ENCODE data around the gene MDGA2. TPM values are rescaled to one million over a fixed set of nuclear protein-coding genes. Genes with fewer than 3 reads are reported as not detected.
"Not testable (repeated sequence)": the region's sequence is repeated elsewhere in the genome, so short reads cannot be mapped to it uniquely, and the experiment has no call there.

MDGA2 gene
- total RNA-seq, 2 experiments from 2014 or later = not detected

DNA sequence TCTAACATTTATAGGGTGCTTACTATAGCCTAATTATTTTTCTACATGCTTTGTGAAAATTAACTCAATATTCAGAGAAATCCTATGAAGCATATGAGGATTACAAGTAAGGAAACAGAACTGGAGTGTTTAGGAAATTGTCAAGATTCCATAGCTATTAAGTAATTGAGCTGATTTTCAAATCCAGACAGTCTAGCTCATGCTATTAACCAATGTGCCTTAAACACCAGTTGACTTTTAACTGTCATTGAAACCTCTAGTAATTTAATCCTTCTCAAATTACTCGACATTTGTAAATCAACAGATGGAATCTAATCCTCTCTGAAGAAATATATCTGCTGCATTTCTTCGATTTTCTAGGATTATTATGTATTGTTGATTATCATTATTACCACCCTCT, 488.9 kb downstream of the MDGA2 start:
- Histone ChIP-seq H3K4me1 (ENCODE audit: insufficient read depth, low read length) (no peaks in the 10 kb centered on the region), H3K27me3 (ENCODE audit: control insufficient read depth in 1 of 2, insufficient read depth in 2 of 2, low read length in 2 of 2) (no peaks in the 10 kb centered on the region), H3K36me3 (ENCODE audit: insufficient read depth, low read length) (no peaks in the 10 kb centered on the region), H3K9me3 (ENCODE audit: control insufficient read depth in 1 of 2, insufficient read depth in 1 of 2, low read length in 2 of 2) (no peaks in the 10 kb centered on the region), H3K27ac (ENCODE audit: low read depth in 1 of 2, low read length in 2 of 2) (no peak overlapping the region), H3K4me3 (ENCODE audit: low read length) (no peak overlapping the region)
- no peaks in the 10 kb centered on the region for H3K36me3 Mint-ChIP-seq (ENCODE audit: low read depth)
- DNase-seq (no peak), ATAC-seq (ENCODE audit: poor library complexity) (no peak)
- POLR2A ChIA-PET = no interaction called here
- no peak overlapping the region for H3K4me3 Mint-ChIP-seq
- intact Hi-C loops (cut with DNase I, micrococcal nuclease) = no loop called here
- H3K4me1 Mint-ChIP-seq (ENCODE audit: low read depth) = no peaks in the 10 kb centered on the region
- TF ChIP-seq, protein P1, sequence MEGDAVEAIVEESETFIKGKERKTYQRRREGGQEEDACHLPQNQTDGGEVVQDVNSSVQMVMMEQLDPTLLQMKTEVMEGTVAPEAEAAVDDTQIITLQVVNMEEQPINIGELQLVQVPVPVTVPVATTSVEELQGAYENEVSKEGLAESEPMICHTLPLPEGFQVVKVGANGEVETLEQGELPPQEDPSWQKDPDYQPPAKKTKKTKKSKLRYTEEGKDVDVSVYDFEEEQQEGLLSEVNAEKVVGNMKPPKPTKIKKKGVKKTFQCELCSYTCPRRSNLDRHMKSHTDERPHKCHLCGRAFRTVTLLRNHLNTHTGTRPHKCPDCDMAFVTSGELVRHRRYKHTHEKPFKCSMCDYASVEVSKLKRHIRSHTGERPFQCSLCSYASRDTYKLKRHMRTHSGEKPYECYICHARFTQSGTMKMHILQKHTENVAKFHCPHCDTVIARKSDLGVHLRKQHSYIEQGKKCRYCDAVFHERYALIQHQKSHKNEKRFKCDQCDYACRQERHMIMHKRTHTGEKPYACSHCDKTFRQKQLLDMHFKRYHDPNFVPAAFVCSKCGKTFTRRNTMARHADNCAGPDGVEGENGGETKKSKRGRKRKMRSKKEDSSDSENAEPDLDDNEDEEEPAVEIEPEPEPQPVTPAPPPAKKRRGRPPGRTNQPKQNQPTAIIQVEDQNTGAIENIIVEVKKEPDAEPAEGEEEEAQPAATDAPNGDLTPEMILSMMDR (IDR thresholded peaks at IDR 0.05) = no peak
- CTCF ChIA-PET = no interaction called here
- no peaks in the 10 kb centered on the region for H3K27me3 Mint-ChIP-seq
- peaks cover 2% of the 10 kb centered on the region for H3K9me3 Mint-ChIP-seq
- no peak overlapping the region for H3K27ac Mint-ChIP-seq

DNA sequence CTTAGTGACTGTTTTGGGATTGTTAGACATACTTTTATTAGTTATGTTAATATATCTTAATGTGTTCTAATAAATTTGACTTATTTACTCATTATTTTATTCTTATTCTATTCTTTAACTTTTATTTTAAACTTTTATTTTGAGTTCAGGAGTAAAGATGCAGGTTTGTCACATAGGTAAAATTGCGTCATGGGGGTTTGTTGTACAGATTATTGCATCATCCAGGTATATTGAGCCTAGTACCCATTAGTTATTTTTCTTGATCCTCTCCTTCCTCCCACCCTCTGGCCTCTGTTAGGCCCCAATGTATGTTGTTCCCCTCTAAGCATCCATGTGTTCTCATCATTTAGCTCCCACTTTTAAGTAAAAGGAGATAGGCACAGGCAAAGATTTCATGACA, 495.5 kb downstream of the MDGA2 start:
- H3K27ac ChIP-seq (ENCODE audit: low read depth in 1 of 2, low read length in 2 of 2) = no peak overlapping the region
- H3K9me3 ChIP-seq (ENCODE audit: control insufficient read depth in 1 of 2, insufficient read depth in 1 of 2, low read length in 2 of 2) = peaks cover 0 to 3% of the 10 kb centered on the region in 2 experiments
- no peaks in the 10 kb centered on the region for H3K4me1 Mint-ChIP-seq (ENCODE audit: low read depth)
- H3K4me3 ChIP-seq (ENCODE audit: low read length) = no peak overlapping the region
- TF ChIP-seq, protein P1 (IDR thresholded peaks at IDR 0.05) = no peak
- no peaks in the 10 kb centered on the region for H3K27me3 ChIP-seq (ENCODE audit: control insufficient read depth in 1 of 2, insufficient read depth in 2 of 2, low read length in 2 of 2)
- ATAC-seq (ENCODE audit: poor library complexity) = no peak
- no peak overlapping the region for H3K4me3 Mint-ChIP-seq
- no peaks in the 10 kb centered on the region for H3K27me3 Mint-ChIP-seq
- no peaks in the 10 kb centered on the region for H3K36me3 Mint-ChIP-seq (ENCODE audit: low read depth)
- POLR2A ChIA-PET = no interaction called here
- H3K4me1 ChIP-seq (ENCODE audit: insufficient read depth, low read length) = no peaks in the 10 kb centered on the region
- H3K9me3 Mint-ChIP-seq = peaks cover 4% of the 10 kb centered on the region
- no peak overlapping the region for H3K27ac Mint-ChIP-seq
- H3K36me3 ChIP-seq (ENCODE audit: insufficient read depth, low read length) = no peaks in the 10 kb centered on the region
- intact Hi-C loops (cut with DNase I, micrococcal nuclease) = no loop called here
- CTCF ChIA-PET = no interaction called here
- no peak for DNase-seq

DNA sequence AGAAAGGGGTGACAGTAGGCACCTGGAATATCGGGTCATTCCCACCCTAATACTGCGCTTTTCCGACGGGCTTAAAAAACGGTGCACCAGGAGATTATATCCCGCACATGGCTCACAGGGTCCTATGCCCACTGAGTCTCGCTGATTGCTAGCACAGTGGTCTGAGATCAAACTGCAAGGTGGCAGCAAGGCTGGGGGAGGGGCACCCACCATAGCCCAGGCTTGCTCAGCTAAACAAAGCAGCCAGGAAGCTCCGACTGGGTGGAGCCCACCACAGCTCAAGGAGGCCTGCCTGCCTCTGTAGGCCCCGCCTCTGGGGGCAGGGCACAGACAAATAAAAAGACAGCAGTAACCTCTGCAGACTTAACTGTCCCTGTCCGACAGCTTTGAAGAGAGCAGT, 503.5 kb downstream of the MDGA2 start:
- POLR2A ChIA-PET; ATAC-seq (ENCODE audit: poor library complexity): not testable (repeated sequence)

GRCh38 chr14:47167402-47167801, 508.0 kb downstream of the MDGA2 start:
- Histone ChIP-seq H3K4me3 (ENCODE audit: low read length) (no peak overlapping the region), H3K36me3 (ENCODE audit: insufficient read depth, low read length) (no peaks in the 10 kb centered on the region), H3K27ac (ENCODE audit: low read depth in 1 of 2, low read length in 2 of 2) (no peak overlapping the region), H3K4me1 (ENCODE audit: insufficient read depth, low read length) (no peaks in the 10 kb centered on the region), H3K27me3 (ENCODE audit: control insufficient read depth in 1 of 2, insufficient read depth in 2 of 2, low read length in 2 of 2) (no peaks in the 10 kb centered on the region), H3K9me3 (ENCODE audit: control insufficient read depth in 1 of 2, insufficient read depth in 1 of 2, low read length in 2 of 2) (peaks cover 0 to 10% of the 10 kb centered on the region in 2 experiments)
- POLR2A ChIA-PET = no interaction called here
- intact Hi-C loops (cut with DNase I, micrococcal nuclease) = no loop called here
- no peaks in the 10 kb centered on the region for H3K27me3 Mint-ChIP-seq
- H3K36me3 Mint-ChIP-seq (ENCODE audit: low read depth) = no peaks in the 10 kb centered on the region
- CTCF ChIA-PET = no interaction called here
- DNase-seq = no peak
- no peak overlapping the region for H3K4me3 Mint-ChIP-seq
- H3K4me1 Mint-ChIP-seq (ENCODE audit: low read depth) = no peaks in the 10 kb centered on the region
- no peak overlapping the region for H3K27ac Mint-ChIP-seq
- TF ChIP-seq, protein P1 (IDR thresholded peaks at IDR 0.05) = no peak
- peaks cover 3% of the 10 kb centered on the region for H3K9me3 Mint-ChIP-seq
- no peak for ATAC-seq (ENCODE audit: poor library complexity)

More for the DNA sequence above, 503.5 kb downstream of the MDGA2 start:
- H3K4me1 ChIP-seq (ENCODE audit: insufficient read depth, low read length); H3K36me3 Mint-ChIP-seq (ENCODE audit: low read depth); H3K4me3 Mint-ChIP-seq; H3K4me1 Mint-ChIP-seq (ENCODE audit: low read depth); H3K27ac Mint-ChIP-seq; H3K4me3 ChIP-seq (ENCODE audit: low read length); H3K36me3 ChIP-seq (ENCODE audit: insufficient read depth, low read length); H3K27ac ChIP-seq (ENCODE audit: low read depth in 1 of 2, low read length in 2 of 2); CTCF ChIA-PET; H3K9me3 ChIP-seq (ENCODE audit: control insufficient read depth in 1 of 2, insufficient read depth in 1 of 2, low read length in 2 of 2); H3K27me3 ChIP-seq (ENCODE audit: control insufficient read depth in 1 of 2, insufficient read depth in 2 of 2, low read length in 2 of 2); intact Hi-C loops (cut with DNase I, micrococcal nuclease); H3K9me3 Mint-ChIP-seq; H3K27me3 Mint-ChIP-seq; DNase-seq: not testable (repeated sequence)

Data from CD4-positive, alpha-beta T cell (primary cell).